SJSA1 (cell line): ENCODE data around the gene TRPV5. TPM values are rescaled to one million over a fixed set of nuclear protein-coding genes. Genes with fewer than 3 reads are reported as not detected.

ENCODE experiments used
- DNase-seq, 2 experiments: peaks; one replicate each; pipeline ENCODE4 v3.0.0-alpha.2; 2015 to 2020; ENCODE audit warnings: low spot score in 2 of 2, low read depth in 1 of 2
- H3K27ac ChIP-seq: fragments of 250-450 bp; sonication (Bioruptor Pico); 2 replicates; pipeline ENCODE4 v1.5.1; 2020; ENCODE audit warnings: mild to moderate bottlenecking, moderate library complexity
- H3K27me3 ChIP-seq: fragments of 250-450 bp; sonication (Bioruptor Pico); replicated peaks from 2 replicates; pipeline ENCODE4 v1.5.1; 2020; ENCODE audit warnings: mild to moderate bottlenecking, moderate library complexity
- H3K36me3 ChIP-seq: fragments of 250-450 bp; sonication (Bioruptor Pico); 2 replicates; pipeline ENCODE4 v1.5.1; 2020; ENCODE audit warnings: mild to moderate bottlenecking
- H3K4me1 ChIP-seq: fragments of 250-450 bp; sonication (Bioruptor Pico); replicated peaks from 2 replicates; pipeline ENCODE4 v1.6.1; 2021; ENCODE audit warnings: mild to moderate bottlenecking
- H3K4me3 ChIP-seq: fragments of 250-450 bp; sonication (Bioruptor Pico); 2 replicates; pipeline ENCODE4 v1.5.1; 2020; ENCODE audit warnings: mild to moderate bottlenecking
- H3K9me3 ChIP-seq: fragments of 250-450 bp; sonication (Bioruptor Pico); replicated peaks from 2 replicates; pipeline ENCODE4 v1.5.1; 2020; ENCODE audit warnings: mild to moderate bottlenecking
- total RNA-seq: library from RNA; depleted of rRNA; stranded (reverse); fragments of >200 nt; shearing (Covaris generic); gene quantifications from 2 replicates; pipeline ENCODE4 v1.2.3, GENCODE V29; 2014; rRNA removed

The TRPV5 gene
- total RNA-seq, 1 experiment from 2014 or later, result not detected

- no peak overlapping the region for H3K4me3 ChIP-seq
- peaks cover 6% of the 10 kb centered on the region; the same call in 1 of the 2 replicates for H3K27me3 ChIP-seq
- H3K9me3 ChIP-seq, result no peaks in the 10 kb centered on the region
- H3K27ac ChIP-seq, result no peak overlapping the region
- H3K4me1 ChIP-seq, result no peaks in the 10 kb centered on the region
- H3K36me3 ChIP-seq, result no peaks in the 10 kb centered on the region
- DNase-seq, result no peak
These were observed 69.5 kb downstream of the TRPV5 start for GRCh38 chr7:142863891-142864685.

- Histone ChIP-seq H3K4me1 (no peaks in the 10 kb centered on the region), H3K27me3 (peaks cover 6% of the 10 kb centered on the region; the same call in 1 of the 2 replicates), H3K9me3 (no peaks in the 10 kb centered on the region), H3K4me3 (no peak overlapping the region), H3K27ac (no peak overlapping the region), H3K36me3 (no peaks in the 10 kb centered on the region)
- no peak for DNase-seq
These were observed 70.7 kb downstream of the TRPV5 start for GRCh38 chr7:142862786-142863400.

GRCh38 chr7:142862351-142862750 is 71.2 kb downstream of the TRPV5 start:
- no peak for DNase-seq
- H3K36me3 ChIP-seq, result no peaks in the 10 kb centered on the region
- H3K4me1 ChIP-seq, result no peaks in the 10 kb centered on the region
- peaks cover 6% of the 10 kb centered on the region; the same call in 1 of the 2 replicates for H3K27me3 ChIP-seq
- H3K9me3 ChIP-seq, result no peaks in the 10 kb centered on the region
- H3K27ac ChIP-seq, result no peak overlapping the region
- H3K4me3 ChIP-seq, result no peak overlapping the region

GRCh38 chr7:142860968-142861367 is 72.6 kb downstream of the TRPV5 start:
- Histone ChIP-seq H3K4me1 (no peaks in the 10 kb centered on the region), H3K27ac (no peak overlapping the region), H3K4me3 (no peak overlapping the region), H3K27me3 (peaks cover 6% of the 10 kb centered on the region; the same call in 1 of the 2 replicates), H3K36me3 (no peaks in the 10 kb centered on the region), H3K9me3 (no peaks in the 10 kb centered on the region)
- no peak for DNase-seq

- Histone ChIP-seq H3K4me3 (no peak overlapping the region), H3K27ac (no peak overlapping the region), H3K4me1 (peaks cover 4% of the 10 kb centered on the region), H3K36me3 (no peaks in the 10 kb centered on the region), H3K9me3 (no peaks in the 10 kb centered on the region), H3K27me3 (peaks cover 15% of the 10 kb centered on the region)
- no peak for DNase-seq
These were observed 73.7 kb downstream of the TRPV5 start for GRCh38 chr7:142859829-142860228.

- Histone ChIP-seq H3K27ac (no peak overlapping the region), H3K4me3 (no peak overlapping the region), H3K27me3 (peaks cover 15% of the 10 kb centered on the region), H3K9me3 (no peaks in the 10 kb centered on the region), H3K36me3 (no peaks in the 10 kb centered on the region), H3K4me1 (peaks cover 4% of the 10 kb centered on the region)
- no peak for DNase-seq
These were observed 74.1 kb downstream of the TRPV5 start for GRCh38 chr7:142859411-142859810.

Other genes with a start within 250 kb of the TRPV5 start
- not detected in 2 replicates for gene PRSS1, start 184.3 kb downstream of the TRPV5 start, total RNA-seq
- not detected in 2 replicates for gene PRSS2, start 162.8 kb downstream of the TRPV5 start, total RNA-seq
- gene EPHB6, start 78.7 kb downstream of the TRPV5 start, total RNA-seq, result 0.82 TPM in 1 of 2 replicates, not detected in the other
- gene TRPV6, start 48.0 kb downstream of the TRPV5 start, total RNA-seq, result under 0.01 TPM in 1 of 2 replicates, not detected in the other
- gene LLCFC1, start 5.7 kb upstream of the TRPV5 start, total RNA-seq, result not detected in 2 replicates
- 1.1 and 5.1 TPM in 2 replicates for gene KEL, start 28.6 kb upstream of the TRPV5 start, total RNA-seq
- gene OR9A2, start 93.4 kb upstream of the TRPV5 start, total RNA-seq, result not detected in 2 replicates
- gene OR6V1, start 118.6 kb upstream of the TRPV5 start, total RNA-seq, result not detected in 2 replicates
- not detected in 2 replicates for gene PIP, start 198.3 kb upstream of the TRPV5 start, total RNA-seq
- gene TAS2R39, start 249.7 kb upstream of the TRPV5 start, total RNA-seq, result not detected in 2 replicates